ELR (cell line): ENCODE measurements around the gene CCDC138.
"Not testable (repeated sequence)": the region's sequence is repeated elsewhere in the genome, so short reads cannot be mapped to it uniquely, and the experiment has no call there.

Experiments
- DNase-seq: peaks from one replicate; pipeline ENCODE4 v3.0.0-alpha.2; 2015; ENCODE audit warnings: low read depth

CCDC138 gene, protein sequence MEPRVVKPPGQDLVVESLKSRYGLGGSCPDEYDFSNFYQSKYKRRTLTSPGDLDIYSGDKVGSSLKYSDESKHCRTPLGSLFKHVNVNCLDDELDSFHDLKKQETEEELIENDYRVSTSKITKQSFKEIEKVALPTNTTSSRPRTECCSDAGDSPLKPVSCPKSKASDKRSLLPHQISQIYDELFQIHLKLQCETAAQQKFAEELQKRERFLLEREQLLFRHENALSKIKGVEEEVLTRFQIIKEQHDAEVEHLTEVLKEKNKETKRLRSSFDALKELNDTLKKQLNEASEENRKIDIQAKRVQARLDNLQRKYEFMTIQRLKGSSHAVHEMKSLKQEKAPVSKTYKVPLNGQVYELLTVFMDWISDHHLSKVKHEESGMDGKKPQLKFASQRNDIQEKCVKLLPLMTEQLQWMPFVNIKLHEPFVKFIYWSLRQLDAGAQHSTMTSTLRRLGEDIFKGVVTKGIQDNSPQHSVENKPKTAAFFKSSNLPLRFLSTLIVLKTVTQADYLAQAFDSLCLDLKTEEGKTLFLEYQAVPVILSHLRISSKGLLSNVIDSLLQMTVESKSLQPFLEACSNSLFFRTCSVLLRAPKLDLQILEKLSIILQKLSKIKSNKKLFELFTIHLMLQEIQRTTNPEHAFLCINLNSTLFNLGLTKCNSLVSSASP

DNA sequence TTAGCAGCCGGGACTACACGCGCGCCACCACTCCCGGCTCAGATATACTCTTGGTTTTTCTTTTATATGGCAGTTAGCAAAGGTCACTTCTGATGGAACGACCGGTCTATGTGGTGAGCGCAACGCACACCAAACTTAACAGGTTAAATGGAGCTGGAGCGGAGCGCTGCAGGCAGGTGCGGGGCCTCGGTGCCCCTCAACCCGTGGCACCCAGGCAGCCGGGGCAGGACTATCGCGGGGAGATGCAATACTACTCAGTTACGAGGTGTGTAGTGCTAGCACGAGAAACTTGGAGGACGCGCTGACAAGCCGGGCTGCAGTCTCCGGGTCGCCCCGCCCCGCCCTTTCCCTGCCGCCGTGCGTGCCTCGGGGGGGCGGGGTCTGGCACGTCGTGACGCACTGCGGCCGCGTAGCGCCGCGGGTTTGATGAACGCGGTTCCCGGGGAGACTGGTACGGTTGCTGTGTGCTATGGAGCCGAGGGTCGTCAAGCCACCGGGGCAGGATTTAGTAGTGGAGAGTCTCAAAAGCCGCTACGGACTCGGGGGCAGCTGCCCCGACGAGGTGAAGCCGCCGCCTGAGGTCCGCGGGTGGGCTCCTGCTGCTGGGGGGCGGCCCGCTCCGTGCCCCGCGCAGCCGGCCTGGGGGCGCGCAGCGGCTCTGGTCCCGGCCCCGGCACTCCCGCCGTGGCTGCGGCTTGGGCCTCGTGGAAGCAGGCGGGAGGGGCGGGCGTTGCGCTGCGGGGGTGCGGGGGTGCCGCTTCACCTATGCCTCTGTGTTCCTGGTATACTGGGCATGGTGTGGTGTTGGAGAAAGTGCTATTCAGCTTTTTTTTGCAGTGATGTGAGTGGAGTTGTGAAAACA lies at the start of gene CCDC138:
Gene CCDC138 (plus strand): TSS at position 418 of the 862 bp plus-strand sequence. CDS start 52 bp downstream, at position 470.
- peak; percentile 96 for DNase-seq

DNA sequence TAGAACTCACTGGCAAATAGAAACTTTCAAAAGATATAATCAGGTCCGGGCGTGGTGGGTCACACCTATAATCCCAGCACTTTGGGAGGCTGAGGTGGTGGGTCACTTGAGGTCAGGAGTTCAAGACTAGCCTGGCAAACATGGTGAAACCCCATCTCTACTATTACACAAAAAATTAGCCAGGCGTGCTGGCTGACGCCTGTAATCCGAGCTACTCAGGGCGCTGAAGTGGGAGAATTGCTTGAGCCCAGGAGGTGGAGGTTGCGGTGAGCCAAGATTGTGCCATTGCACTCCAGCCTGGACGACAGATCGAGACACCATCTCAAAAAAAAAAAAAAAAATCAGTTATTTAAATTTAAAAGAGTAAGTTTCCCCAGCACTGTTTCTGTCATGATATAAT lies 28.6 kb upstream of the CCDC138 start:
- not testable (repeated sequence) for DNase-seq

DNA sequence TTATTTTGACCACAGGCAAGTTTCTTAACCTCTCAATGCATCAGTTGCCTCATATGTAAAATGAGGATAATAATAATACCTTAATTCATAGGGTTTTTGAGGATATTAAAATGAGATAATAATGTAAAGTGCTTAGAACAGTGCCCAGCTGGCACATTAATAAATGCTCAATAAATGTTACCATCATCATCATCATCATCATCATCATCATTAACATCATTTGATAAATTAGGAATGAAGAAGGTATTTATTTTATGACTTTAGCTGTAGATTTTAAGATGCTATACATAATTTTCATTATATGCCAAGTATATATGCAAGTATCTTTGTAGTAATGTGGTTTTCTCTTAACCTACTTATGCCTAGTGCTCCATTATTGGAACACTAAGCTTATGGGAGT lies 24.0 kb upstream of the CCDC138 start:
- not testable (repeated sequence) for DNase-seq

DNA sequence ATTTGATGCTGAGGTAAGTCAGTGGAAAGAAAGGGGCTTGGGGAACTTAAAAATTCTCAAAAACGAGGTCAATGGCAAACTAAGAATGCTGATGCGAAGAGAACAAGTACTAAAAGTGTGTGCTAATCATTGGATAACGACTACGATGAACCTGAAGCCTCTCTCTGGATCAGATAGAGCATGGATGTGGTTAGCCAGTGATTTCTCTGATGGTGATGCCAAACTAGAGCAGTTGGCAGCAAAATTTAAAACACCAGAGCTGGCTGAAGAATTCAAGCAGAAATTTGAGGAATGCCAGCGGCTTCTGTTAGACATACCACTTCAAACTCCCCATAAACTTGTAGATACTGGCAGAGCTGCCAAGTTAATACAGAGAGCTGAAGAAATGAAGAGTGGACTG lies 19.9 kb upstream of the CCDC138 start:
- DNase-seq, result not testable (repeated sequence)

DNA sequence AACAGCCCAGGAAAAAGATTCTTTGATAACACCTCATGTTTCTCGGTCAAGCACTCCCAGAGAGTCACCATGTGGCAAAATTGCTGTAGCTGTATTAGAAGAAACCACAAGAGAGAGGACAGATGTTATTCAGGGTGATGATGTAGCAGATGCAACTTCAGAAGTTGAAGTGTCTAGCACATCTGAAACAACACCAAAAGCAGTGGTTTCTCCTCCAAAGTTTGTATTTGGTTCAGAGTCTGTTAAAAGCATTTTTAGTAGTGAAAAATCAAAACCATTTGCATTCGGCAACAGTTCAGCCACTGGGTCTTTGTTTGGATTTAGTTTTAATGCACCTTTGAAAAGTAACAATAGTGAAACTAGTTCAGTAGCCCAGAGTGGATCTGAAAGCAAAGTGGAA lies 18.7 kb upstream of the CCDC138 start:
- not testable (repeated sequence) for DNase-seq

DNA sequence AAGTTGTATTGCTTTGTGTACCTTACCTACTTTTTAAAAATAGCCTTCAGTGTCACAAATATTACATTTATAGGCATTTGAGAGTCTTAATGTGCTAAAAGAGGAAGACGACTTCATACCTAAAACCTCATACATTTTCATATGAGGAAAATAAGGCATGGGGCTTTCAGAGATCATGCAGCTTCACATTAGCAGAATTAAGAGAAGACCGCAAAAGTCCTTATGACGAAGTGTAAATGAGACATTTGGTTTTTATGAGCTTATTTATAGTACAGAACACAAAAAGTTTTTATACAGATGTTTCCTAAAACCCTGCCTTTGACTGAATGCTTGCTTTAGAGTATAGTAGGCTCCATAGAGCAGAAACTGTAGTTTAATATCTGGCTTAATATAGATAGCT lies 10.1 kb upstream of the CCDC138 start:
- DNase-seq, result no peak

DNA sequence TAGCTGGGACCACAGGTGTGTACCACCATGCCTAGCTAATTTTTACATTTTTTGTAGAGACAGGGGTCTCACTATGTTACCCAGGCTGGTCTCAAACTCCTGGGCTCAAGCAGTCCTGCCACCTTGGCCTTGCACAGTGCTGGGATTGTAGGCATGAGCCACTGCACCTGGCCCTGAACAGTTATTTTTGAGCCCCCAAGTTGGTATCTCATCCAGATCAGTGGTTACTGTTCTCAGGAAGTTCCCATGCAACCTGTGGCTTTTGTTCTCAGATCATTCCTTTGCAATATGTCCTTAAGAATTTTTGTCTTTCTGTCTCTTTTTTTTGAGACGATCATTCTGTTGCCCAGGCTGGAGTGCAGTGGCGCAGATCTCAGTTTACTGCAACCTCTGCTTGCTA lies 7.7 kb upstream of the CCDC138 start:
- no peak for DNase-seq

DNA sequence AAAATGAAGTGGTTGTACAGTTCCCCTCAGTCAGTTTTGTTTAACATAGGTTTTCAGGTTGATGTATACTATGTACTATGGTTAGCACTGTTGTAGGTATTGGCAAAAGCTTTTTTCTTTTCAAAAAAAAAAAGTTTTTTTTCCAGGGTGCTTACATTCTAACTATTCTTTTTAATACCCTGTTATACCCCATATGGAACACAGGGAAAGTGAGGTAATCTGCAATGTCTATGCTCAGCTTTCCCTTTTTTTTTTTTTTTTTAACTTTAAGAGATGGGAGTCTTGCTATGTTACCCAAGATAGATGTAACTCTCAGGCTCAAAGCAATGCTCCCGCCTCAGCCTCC lies 590 bp upstream of the CCDC138 start:
- DNase-seq, result no peak

DNA sequence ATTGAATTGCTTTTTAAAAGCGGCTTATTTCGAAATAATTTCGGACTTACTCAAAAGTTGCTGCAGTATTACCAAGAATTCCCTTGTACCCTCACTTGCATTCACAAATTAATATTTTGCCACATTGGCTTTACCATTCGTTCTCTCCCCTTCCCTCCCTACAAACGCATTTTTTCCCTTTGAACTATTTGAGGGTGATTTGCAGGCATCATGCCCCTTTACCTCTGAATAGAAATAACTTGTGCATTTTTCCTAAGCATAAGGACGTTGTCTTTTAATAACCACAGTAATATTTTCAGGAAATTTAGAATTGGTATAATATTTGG lies 608 bp downstream of the CCDC138 start:
- no peak for DNase-seq

DNA sequence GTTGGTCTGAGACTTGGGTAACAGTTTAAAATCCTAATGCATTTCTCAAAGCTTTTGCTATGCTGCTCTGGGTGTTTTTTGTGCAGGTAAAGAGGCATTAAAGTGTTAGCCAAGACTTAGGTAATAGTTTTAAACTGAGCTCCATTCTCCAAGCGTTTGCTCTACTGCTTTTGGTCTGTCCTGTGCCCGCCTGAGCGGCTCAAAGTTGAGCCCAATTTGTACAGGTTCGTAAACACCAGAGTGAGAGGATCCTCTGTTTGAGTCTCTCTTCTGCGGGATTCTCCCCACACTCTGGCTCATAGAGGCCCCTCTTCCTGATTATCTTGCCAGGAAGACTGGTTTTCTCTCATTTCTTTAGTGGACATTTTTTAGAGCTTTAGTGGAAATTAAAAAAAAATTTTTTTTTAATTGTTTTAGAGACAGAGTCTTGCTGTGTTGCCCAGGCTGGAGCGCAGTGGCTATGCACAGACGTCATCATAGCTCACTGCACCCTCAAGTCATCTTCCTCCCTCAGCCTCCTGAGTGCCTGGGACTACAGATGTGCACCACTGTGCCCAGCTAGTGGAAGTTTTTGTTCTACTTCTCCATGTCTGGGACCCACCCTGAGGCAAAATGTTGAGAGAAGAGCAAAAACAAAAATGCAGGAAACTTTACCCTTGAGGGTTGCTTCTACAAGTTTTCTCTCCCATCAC lies 16.6 kb downstream of the CCDC138 start:
- no peak for DNase-seq

DNA sequence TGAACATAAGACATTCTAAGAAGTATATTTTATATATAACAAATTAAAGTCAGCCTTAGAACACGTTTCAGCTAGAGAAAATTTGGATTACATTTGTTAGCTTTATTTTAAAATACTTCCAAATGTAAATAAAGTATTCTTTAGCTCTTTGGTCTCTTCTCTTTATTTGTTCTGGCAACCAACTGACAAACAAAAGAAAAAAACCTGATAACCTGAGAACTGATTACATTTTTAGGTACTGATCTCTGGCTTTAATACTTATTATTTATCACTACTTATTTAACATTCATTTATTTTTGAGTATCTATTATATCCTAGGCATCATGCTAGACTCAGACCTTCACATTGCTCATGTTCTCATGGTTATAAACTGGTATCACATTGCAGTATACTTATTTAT lies 18.5 kb downstream of the CCDC138 start:
- DNase-seq, result no peak

DNA sequence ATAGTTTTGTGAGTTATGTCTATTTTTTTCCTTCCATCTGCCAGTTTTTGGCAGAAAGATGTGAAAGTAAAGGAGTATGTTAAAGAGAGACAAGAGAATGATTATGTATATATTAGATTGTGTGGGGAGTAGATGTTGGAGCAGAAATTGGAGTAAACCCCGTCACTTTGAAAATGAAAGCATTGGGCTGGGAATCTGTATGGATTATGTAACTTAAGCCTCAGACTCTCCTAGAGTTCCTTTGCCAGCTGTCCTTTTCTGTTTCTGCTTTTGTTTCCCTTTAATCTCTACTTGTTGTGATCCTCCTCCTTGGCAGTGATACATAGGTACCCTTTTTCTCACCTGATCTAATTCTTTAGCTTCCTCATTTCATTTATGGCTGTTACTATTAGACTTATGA lies 19.2 kb downstream of the CCDC138 start:
- DNase-seq, result no peak

DNA sequence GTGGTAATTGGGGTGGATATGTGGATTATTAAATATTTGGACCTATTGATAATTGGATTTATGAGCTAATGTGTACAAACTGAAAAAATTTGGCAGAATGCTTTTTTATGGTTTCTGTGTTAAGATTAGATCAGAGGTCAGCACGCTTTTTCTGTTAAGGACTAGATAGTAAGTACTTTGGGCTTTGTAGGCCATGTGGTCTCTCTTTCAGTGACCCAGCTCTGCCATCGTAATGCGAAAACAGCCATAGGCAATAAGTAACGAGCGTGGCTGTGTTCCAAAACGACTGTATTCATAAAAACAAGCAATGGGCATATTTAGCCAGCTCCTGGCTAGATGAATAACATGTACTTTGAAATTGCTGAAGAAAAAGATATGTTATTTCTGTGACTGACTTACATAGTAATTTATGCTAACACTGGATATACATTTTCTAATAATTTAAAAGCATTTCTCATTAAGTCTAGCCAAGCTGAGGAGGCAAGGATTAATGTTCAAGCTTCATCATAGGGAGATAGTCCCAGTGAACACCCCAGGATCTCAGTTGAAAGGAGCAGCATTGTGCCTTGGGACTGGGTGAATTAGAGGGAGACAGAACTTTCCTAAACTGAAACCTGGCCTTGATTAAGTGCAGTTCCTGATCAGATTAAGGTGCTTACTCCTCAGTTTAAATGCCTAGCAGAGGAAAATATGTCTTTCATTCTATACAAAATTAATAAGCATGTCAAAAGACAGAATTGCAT lies 20.0 kb downstream of the CCDC138 start:
- no peak for DNase-seq

DNA sequence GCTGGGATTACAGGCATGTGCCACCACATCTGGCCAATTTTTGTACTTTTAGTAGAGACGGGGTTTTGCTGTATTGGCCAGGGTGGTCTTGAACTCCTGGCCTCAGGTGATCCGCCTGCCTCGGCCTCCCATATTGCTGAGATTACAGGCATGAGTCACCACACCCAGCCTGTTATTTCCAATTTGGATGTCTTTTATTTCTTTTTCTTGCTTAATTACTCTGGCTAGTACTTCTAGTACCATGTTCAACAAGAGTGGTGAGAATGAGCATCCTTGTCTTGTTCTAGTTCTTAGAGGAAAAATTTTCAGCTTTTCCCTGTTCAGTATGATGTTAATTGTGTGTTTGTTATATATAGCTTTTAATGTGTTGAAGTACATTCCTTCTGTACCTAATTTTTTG lies 23.4 kb downstream of the CCDC138 start:
- no peak for DNase-seq

DNA sequence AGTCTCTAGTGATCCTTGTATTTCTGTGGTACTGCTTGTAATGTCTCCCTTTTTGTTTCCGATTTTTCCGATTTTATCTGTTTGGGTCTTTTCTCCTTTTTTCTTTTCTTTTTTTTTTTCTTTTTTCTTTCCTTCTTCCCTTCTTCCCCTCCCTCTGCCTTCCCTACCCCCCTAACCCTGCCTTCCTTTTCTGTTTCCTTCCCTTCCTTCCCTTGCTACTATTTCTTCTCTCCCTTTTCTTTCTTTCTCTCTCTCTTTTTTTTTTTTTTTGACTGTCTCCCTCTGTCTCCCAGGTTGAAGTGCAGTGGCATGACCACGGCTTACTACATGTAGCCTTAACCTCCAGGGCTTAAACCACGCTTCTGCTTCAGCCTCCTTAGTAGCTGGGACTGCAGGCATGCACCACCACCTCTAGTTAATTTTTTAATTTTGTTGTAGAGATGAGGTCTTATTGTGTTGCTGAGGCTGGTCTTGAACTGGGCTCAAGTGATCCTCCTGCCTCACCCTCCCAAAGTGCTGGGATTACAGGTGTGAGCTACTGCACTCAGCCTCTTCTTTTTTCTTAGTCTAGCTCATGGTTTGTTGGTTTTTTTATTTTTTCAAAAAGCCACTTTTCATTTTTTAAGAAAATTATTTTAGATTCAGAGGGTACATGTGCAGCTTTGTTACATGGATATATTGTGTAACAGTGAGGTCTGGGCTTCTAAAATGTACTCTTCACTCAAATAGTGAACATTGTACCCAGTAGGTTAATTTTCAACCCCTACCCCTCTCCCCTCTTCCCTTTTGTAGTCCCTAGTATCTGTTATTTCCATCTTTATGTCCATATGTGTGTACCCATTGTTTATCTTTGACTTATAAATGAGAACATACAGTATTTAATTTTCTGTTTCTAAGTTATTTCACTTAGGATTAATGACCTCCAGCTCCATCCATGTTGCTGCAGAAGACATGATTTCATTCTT lies 24.7 kb downstream of the CCDC138 start:
- DNase-seq, result no peak

DNA sequence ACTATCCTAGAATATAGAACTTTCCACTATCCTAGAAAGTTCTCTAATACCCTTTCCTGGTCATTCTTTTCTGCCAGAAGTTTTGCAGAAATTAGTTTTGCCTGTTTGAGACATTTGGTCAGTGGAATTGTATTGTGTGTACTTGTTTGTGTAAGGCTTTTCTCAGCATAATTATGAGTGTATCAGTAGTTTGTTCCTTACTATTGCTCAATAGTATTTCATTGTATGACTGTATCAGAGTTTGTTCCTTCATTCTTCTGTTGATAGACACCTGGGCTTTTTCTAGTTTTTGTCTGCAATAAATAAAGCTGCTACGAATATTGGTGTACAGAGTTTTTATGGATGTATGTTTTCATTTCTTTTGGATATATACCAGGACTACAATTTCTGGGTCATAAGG lies 27.2 kb downstream of the CCDC138 start:
- no peak for DNase-seq

DNA sequence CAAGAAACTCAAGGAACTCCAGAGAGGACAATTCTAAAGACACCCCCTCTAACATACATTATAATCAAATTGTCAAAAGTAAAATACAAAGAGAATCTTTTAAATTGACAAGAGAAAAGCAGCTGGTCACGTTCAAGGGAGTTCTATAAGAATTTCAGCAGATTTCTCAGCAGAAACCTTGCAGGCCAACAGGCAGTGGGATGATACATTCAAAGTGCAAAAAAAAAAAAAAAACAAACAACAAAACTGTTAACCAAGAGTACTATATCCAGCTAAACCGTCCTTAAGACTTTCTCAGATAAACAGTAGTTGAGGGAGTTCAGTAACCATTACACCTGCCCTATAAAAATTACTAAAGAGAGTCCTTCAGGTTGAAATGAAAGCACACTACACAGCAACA lies 33.9 kb downstream of the CCDC138 start:
- DNase-seq, result no peak

DNA sequence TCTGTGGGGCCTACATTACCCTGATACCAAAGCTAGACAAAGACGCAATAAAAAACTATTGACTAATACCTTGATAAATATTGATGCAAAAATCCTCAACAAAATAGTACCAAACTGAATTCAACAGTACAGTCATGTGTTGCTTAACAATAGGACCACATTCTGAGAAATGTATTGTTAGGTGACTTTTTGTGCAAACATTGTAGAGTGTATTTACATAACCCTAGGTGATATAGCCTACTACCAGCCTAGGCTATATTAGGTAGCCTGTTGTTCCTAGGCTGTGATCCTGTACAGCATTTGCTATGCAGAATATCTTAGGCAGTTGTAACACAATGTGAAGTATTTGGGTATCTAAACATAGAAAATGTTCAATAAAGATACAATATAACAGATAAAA lies 36.7 kb downstream of the CCDC138 start:
- DNase-seq, result no peak

DNA sequence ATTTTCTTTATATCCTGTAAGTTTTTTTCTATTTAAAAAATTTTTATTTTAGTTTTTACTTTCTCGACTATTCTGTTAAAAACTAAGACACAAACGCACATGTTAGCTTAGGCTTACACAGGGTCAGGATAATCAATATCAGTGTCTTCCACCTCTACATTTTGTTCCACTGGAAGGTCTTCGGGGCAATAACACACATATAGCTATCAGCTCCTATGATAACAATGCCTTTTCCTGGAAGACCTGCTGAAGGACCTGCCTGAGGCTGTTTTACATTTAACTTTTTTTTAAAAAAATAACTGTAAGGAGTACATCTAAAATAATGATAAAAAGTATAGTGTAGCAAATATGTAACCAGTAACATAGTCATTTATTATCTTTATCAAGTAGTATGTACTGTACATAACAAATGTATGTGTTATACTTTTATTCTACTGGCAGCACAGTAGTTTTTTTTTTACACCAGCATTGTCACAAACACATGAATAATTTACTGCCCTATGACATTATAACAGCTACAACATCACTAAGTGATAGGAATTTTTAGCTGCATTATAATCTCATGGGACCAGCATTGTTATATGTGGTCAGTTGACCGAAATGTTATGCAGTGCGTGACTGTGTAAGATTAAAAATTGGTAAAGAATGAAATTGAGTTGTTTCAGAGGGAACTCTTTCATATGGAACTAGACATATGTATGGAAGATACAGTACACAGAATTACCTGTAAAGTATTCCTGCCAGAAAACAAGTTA lies 37.9 kb downstream of the CCDC138 start:
- DNase-seq, result no peak

DNA sequence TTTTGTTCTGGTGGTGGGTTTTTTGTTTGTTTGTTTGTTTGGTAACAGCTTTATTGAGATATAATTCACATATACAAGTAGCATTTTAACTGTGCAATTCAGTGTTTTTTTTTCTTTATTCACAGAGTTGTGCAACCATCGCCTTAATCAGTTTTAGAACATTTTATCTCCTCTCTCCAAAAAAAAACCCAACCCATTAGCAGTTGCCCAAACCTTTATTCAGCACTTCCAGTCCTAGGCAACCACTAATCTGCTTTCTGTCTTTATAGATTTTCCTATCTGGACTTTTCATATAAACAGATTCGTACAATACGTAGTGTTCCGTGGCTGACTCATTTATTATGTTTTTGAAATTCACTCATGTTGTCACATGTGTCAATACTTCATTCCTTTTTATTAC lies 38.7 kb downstream of the CCDC138 start:
- DNase-seq, result no peak
